AG04450 (cell line): ENCODE data around the gene OR2L5. TPM values are rescaled to one million over a fixed set of nuclear protein-coding genes. Genes with fewer than 3 reads are reported as not detected.

Source experiments
- CTCF ChIA-PET: fragments of 300-600, 350-600 bp; formaldehyde crosslinking; extraction: SDS; loops from one replicate; lab custom pipeline; 2022; ENCODE audit warnings: antibody characterized with exemption, inconsistent platforms; lab: Charles Lee
- POLR2A ChIA-PET: fragments of 350-600 bp; formaldehyde crosslinking; extraction: SDS; loops from one replicate; lab custom pipeline; 2021; ENCODE audit warnings: antibody characterized with exemption, inconsistent platforms; lab: Yijun Ruan, JAX
- DNase-seq: peaks from one replicate; pipeline ENCODE4 v3.0.0-alpha.2; 2011; ENCODE audit warnings: low read depth, low spot score
- H3K27ac ChIP-seq: one replicate; pipeline ENCODE4 v1.5.1; 2012; ENCODE audit warnings: low read depth, low read length, control low read depth
- H3K27me3 ChIP-seq: one replicate; pipeline ENCODE4 v1.6.0; 2012; ENCODE audit warnings: low read length; ENCODE audit not compliant: control insufficient read depth, insufficient read depth
- H3K4me3 ChIP-seq: 2 replicates; pipeline ENCODE4 v1.5.1; 2011; ENCODE audit warnings: mild to moderate bottlenecking, low read depth, low read length, control low read depth
- H3K9me3 ChIP-seq: 2 replicates; pipeline ENCODE4 v1.5.1; 2012; ENCODE audit warnings: low read length; ENCODE audit not compliant: control insufficient read depth, insufficient read depth
- polyA minus RNA-seq: library from RNA; depleted of rRNA, polyadenylated mRNA; stranded (reverse); fragments of >200 nt; gene quantifications from 2 replicates; pipeline ENCODE4 v1.2.3, GENCODE V29; 2011; rRNA and poly(A)+ RNA removed
- polyA plus RNA-seq: library from polyadenylated mRNA; depleted of rRNA; stranded (reverse); fragments of >200 nt; gene quantifications from 2 replicates; pipeline ENCODE4 v1.2.3, GENCODE V29; 2011; rRNA removed
- TF ChIP-seq, protein P1 (sequence below): IDR thresholded peaks from 2 replicates; pipeline ENCODE4 v1.5.1; 2011; ENCODE audit warnings: low read depth, low read length, control low read depth, inconsistent platforms

Gene OR2L5
- polyA plus RNA-seq (not detected in 2 replicates), polyA minus RNA-seq (not detected in 2 replicates)

GRCh38 chr1:248013229-248013710 is at the start of gene OR2L5:
OR2L5 (plus strand) TSS chr1:248013660; CDS start chr1:248021948, 8,288 bp downstream.
- no peaks in the 10 kb centered on the region for H3K27me3 ChIP-seq
- H3K9me3 ChIP-seq: peaks cover 5% of the 10 kb centered on the region; the same call in 1 of the 2 replicates
- ChIA-PET POLR2A (no interaction called here), CTCF (no interaction called here)
- H3K4me3 ChIP-seq: no peak within 1 kb of the TSS
- no peak within 1 kb of the TSS for H3K27ac ChIP-seq
- no peak for DNase-seq
- TF ChIP-seq, protein P1, sequence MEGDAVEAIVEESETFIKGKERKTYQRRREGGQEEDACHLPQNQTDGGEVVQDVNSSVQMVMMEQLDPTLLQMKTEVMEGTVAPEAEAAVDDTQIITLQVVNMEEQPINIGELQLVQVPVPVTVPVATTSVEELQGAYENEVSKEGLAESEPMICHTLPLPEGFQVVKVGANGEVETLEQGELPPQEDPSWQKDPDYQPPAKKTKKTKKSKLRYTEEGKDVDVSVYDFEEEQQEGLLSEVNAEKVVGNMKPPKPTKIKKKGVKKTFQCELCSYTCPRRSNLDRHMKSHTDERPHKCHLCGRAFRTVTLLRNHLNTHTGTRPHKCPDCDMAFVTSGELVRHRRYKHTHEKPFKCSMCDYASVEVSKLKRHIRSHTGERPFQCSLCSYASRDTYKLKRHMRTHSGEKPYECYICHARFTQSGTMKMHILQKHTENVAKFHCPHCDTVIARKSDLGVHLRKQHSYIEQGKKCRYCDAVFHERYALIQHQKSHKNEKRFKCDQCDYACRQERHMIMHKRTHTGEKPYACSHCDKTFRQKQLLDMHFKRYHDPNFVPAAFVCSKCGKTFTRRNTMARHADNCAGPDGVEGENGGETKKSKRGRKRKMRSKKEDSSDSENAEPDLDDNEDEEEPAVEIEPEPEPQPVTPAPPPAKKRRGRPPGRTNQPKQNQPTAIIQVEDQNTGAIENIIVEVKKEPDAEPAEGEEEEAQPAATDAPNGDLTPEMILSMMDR: no peak

DNA sequence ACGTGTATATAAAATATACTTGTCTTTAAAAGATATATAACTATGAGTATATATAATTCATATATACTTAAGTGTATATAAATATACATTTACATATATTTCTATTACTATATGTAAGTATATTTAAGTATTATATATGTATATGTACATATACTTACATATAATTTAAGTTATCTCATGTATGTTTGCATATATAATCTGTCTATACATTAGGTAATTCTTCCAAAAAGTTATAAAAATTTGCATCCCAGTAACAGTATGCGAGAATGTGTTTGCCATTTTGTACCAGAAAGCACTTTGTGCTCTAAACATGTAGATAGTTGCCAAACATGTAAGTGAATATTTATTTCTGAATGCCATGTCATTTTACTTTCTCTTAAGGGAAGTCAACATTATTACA is 48.5 kb upstream of the OR2L5 start, which contains the start of gene OR2AK2:
TSS of gene OR2AK2 (plus strand) at position 301 of the 400 bp plus-strand sequence. CDS start 144 bp downstream, outside the sequence.
- H3K4me3 ChIP-seq: no peak within 1 kb of the TSS
- TF ChIP-seq, protein P1: no peak
- H3K27ac ChIP-seq: no peak within 1 kb of the TSS
- CTCF ChIA-PET: interaction anchor here (0.5 kb wide), 1 partner anchor 592 kb away, joined by 3 read pairs; no protein-coding TSS in a partner anchor
- no peaks in the 10 kb centered on the region for H3K27me3 ChIP-seq
- DNase-seq: no peak
- H3K9me3 ChIP-seq: peaks cover 20% of the 10 kb centered on the region
- POLR2A ChIA-PET: no interaction called here

DNA sequence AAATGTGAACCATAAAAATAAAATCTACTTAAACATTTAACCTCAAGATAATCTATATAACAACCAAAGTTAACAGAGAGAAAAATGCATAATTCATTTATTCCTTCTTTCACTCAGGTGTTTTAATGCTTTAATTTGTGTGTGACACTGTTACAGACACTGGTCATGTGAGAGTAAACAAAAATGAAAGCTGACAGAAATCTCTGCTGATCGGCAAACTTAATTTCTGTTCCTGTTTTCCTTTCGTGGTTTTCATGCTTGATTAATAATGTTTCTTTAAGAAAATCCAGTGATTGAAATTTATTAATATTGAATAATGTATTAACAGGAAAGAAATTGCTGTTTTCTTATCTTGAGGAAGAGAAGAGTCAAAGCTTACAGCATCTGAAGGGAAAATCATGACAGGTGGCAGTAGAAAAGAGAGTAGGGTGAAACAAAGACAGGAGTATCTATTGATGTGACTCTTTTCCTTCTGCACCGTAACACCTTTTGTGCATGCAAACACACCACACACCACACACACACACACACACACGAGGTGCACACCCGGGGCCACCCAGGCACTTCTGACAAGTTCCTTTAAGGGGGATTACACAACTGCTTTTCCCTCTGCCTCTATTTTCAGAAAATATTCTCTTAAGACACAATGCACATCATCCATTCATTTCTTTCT is 46.8 kb upstream of the OR2L5 start:
- no peak for DNase-seq
- TF ChIP-seq, protein P1: no peak
- H3K9me3 ChIP-seq: peaks cover 17% of the 10 kb centered on the region
- no peaks in the 10 kb centered on the region for H3K27me3 ChIP-seq
- ChIA-PET CTCF (no interaction called here), POLR2A (no interaction called here)
- no peak overlapping the region for H3K4me3 ChIP-seq
- no peak overlapping the region for H3K27ac ChIP-seq

DNA sequence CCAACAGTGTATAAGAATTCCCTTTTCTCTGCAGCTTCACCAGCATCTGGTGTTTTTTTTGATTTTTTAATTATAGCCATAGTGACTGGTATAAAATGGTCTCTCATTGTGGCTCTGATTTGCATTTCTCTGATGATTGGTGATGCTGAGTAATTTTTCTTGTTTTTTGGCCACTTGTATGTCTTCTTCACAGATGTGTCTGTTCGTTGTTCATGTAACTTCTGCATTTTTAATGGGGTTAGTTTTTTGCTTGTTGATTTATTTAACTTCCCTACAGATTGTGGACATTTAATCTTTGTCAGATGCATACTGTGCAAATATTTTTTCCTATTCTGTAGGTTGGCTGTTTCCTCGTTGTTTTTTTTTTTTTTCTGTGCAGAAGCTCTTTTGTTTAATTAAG is 20.5 kb upstream of the OR2L5 start:
- ChIA-PET POLR2A (no interaction called here), CTCF (no interaction called here)
- H3K9me3 ChIP-seq: peaks cover 13% of the 10 kb centered on the region
- H3K27me3 ChIP-seq: no peaks in the 10 kb centered on the region
- H3K27ac ChIP-seq: no peak overlapping the region
- H3K4me3 ChIP-seq: no peak overlapping the region
- no peak for DNase-seq
- TF ChIP-seq, protein P1: no peak

DNA sequence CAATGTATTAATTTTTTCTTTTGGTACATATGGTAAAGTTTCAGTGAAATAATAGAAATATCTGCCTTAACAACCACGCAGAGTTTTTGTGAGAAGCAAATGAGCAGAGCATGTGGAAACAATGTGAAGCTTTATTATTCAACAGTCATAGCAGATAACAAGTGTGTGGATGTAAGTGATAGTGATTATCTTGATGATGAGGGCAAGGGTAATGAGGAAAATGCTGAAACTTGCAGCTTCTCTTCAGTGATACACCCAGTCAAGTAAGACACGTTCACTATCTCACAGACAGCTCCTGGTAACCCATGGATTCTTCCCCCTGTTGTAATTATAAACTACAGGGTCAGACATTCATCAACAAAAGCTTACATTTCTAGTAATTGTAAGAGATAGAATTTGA is 14.6 kb upstream of the OR2L5 start:
- TF ChIP-seq, protein P1: no peak
- Histone ChIP-seq H3K9me3 (peaks cover 15% of the 10 kb centered on the region), H3K27me3 (no peaks in the 10 kb centered on the region), H3K27ac (no peak overlapping the region), H3K4me3 (no peak overlapping the region)
- ChIA-PET CTCF (no interaction called here), POLR2A (no interaction called here)
- DNase-seq: no peak
